ENCODE measurements around the gene CPNE9. TPM values are rescaled to one million over a fixed set of nuclear protein-coding genes. Genes with fewer than 3 reads are reported as not detected.

CPNE9 gene
- total RNA-seq, 1 experiment from 2014 or later, result 3.5 TPM

DNA sequence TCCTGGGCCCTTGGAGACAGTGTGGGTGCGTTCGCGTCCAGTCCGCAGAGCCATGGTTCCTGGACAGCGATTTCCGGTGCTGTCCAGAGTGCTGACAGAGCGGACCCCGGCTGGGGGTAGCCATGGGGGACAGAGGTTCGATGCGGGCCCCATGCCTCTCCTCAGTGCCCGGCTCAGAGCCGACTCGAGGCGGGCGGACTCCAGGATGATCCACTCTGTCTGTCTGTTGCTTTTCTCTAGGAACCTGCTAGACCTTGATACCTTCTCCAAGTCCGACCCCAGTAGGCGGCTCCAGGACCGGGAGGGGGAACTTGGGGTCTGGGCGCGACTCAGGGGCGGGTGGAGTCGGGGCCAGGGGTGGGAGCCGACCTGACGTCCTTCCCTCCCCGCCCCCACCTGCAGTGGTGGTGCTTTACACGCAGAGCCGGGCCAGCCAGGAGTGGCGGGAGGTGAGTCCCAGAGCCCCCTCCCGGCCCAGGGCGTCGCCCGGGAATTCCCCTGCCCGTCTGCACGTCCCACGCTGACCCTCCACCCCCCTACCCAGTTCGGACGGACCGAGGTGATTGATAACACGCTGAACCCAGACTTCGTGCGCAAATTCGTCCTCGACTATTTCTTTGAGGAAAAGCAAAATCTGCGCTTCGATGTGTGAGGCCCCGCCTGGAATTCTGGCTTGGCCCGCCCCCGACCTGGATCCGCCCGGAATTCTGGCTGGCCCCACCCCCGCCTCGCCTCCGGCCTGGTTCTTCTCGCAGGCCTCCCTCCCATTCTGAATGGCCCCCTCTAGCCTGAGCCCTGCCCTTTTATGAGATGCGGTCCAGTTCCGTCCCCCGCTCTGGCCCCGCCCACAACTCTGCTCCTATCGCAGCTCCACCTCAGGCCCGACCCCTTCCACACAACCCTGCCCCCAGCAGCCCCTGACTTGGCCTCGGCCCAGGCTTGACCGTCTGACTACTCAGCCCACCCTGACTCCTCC lies 1.0 kb downstream of the CPNE9 start:
- no peaks in the 10 kb centered on the region for H3K9me3 Mint-ChIP-seq
- no peaks in the 10 kb centered on the region for H4K20me1 ChIP-seq (ENCODE audit: control insufficient read depth, insufficient read depth, insufficient read length)
- no peak overlapping the region for H3K56ac ChIP-seq (ENCODE audit: insufficient read length, low read depth, low read length)
- H3K27me3 Mint-ChIP-seq (ENCODE audit: low read depth), result peaks cover 21% of the 10 kb centered on the region
- no peak overlapping the region for H4K91ac ChIP-seq (ENCODE audit: insufficient read length, low read depth, low read length)
- WGBS (ENCODE audit: extremely low coverage, insufficient read length, low lambda C conversion rate), result no CpG with 5 or more reads among the region's 62 CpGs
- H4K8ac ChIP-seq (replicated peaks; ENCODE audit: insufficient read length, low read depth, low read length), result no peak overlapping the region
- H3K79me2 ChIP-seq (ENCODE audit: insufficient read depth, low read length), result no peaks in the 10 kb centered on the region
- peaks cover 3% of the 10 kb centered on the region; the same call in 1 of the 2 replicates for H3K27me3 ChIP-seq (ENCODE audit: insufficient read depth, low read length)
- H3K9me3 ChIP-seq (ENCODE audit: control insufficient read depth, low read depth, low read length), result no peaks in the 10 kb centered on the region
- no peak overlapping the region for H3K23ac ChIP-seq (ENCODE audit: insufficient read length, low read depth, low read length)
- no peak overlapping the region for H3K27ac ChIP-seq (ENCODE audit: insufficient read length, low read depth, low read length)
- H2BK120ac ChIP-seq (ENCODE audit: low read depth, low read length, poor library complexity, severe bottlenecking), result no peak overlapping the region
- H3K14ac ChIP-seq (ENCODE audit: insufficient read depth, low read length), result no peak overlapping the region; the same call in 1 of the 2 replicates
- H3K9ac ChIP-seq (ENCODE audit: extremely low read depth, insufficient read length, low read length), result no peak overlapping the region
- H3K4me3 Mint-ChIP-seq, result peak overlapping the region; percentile 68 to 82
- H2BK5ac ChIP-seq (ENCODE audit: insufficient read length, low read length), result no peak overlapping the region
- no peak overlapping the region for H3K18ac ChIP-seq (ENCODE audit: insufficient read length, low read depth, low read length)
- H2AFZ ChIP-seq (ENCODE audit: low read length), result no peak overlapping the region
- no peak overlapping the region for H2BK20ac ChIP-seq (ENCODE audit: low read depth, low read length, poor library complexity, severe bottlenecking)
- no peak overlapping the region for H4K5ac ChIP-seq (ENCODE audit: insufficient read length, low read depth, low read length)
- H3K23me2 ChIP-seq (ENCODE audit: insufficient read length, low read depth, low read length, poor library complexity, severe bottlenecking), result peaks cover 11% of the 10 kb centered on the region
- no peak overlapping the region for H2AK5ac ChIP-seq (ENCODE audit: insufficient read length, low read length)
- no peaks in the 10 kb centered on the region for H3K4me1 ChIP-seq (ENCODE audit: insufficient read depth, low read length)
- peaks cover 0 to 13% (median 0%) of the 10 kb centered on the region in 3 experiments; a peak in 1 of 7 replicates for H3K36me3 Mint-ChIP-seq (ENCODE audit: insufficient read depth in 1 of 3, low read depth in 3 of 3)
- H3K4me1 Mint-ChIP-seq, result peaks cover 3 to 16% of the 10 kb centered on the region in 2 experiments; a peak in 3 of 4 replicates
- no peak overlapping the region for H3K4ac ChIP-seq (ENCODE audit: low read depth, low read length)
- H2BK12ac ChIP-seq (ENCODE audit: insufficient read length, low read depth, low read length), result no peak overlapping the region
- H3T11ph ChIP-seq (ENCODE audit: low read length), result no peak overlapping the region
- TF ChIP-seq, protein P1, sequence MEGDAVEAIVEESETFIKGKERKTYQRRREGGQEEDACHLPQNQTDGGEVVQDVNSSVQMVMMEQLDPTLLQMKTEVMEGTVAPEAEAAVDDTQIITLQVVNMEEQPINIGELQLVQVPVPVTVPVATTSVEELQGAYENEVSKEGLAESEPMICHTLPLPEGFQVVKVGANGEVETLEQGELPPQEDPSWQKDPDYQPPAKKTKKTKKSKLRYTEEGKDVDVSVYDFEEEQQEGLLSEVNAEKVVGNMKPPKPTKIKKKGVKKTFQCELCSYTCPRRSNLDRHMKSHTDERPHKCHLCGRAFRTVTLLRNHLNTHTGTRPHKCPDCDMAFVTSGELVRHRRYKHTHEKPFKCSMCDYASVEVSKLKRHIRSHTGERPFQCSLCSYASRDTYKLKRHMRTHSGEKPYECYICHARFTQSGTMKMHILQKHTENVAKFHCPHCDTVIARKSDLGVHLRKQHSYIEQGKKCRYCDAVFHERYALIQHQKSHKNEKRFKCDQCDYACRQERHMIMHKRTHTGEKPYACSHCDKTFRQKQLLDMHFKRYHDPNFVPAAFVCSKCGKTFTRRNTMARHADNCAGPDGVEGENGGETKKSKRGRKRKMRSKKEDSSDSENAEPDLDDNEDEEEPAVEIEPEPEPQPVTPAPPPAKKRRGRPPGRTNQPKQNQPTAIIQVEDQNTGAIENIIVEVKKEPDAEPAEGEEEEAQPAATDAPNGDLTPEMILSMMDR (conservative IDR thresholded peaks at IDR 0.05), result no peak
- DNase-seq, result peak; percentile 99
- H3K4me2 ChIP-seq (ENCODE audit: insufficient read depth, insufficient read length, low read length), result peak overlapping the region; percentile 81
- H2BK15ac ChIP-seq (ENCODE audit: low read depth, low read length), result no peak overlapping the region
- H3K79me1 ChIP-seq (ENCODE audit: insufficient read depth, low read depth, low read length, poor library complexity, severe bottlenecking), result no peaks in the 10 kb centered on the region
- no peak overlapping the region; a peak in 1 of 7 replicates for H3K27ac Mint-ChIP-seq

Measured in H9 (cell line).